IPS-20b (cell line): ENCODE measurements around the gene ANKRD44.

ENCODE experiments used
- H3K27ac ChIP-seq: one replicate; pipeline ENCODE4 v1.5.1; 2013; ENCODE audit warnings: low read length
- H3K27me3 ChIP-seq: 2 replicates; pipeline ENCODE4 v1.6.1; 2013; ENCODE audit warnings: mild to moderate bottlenecking, low read length, inconsistent platforms; ENCODE audit not compliant: insufficient read depth
- H3K36me3 ChIP-seq: 2 replicates; pipeline ENCODE4 v1.6.1; 2013; ENCODE audit warnings: low read depth, mild to moderate bottlenecking, inconsistent platforms, low read length, moderate library complexity; ENCODE audit not compliant: insufficient read depth
- H3K4me1 ChIP-seq: 2 replicates; pipeline ENCODE4 v1.6.1; 2013; ENCODE audit warnings: mild to moderate bottlenecking, control low read depth, inconsistent platforms, low read length, moderate library complexity; ENCODE audit not compliant: insufficient read depth
- H3K4me3 ChIP-seq: 2 replicates; pipeline ENCODE4 v1.5.1; 2013; ENCODE audit warnings: mild to moderate bottlenecking, low read length, inconsistent platforms
- H3K9ac ChIP-seq: 2 replicates; pipeline ENCODE4 v1.6.1; 2013; ENCODE audit warnings: low read depth, mild to moderate bottlenecking, inconsistent platforms, low read length, moderate library complexity
- H3K9me3 ChIP-seq: 2 replicates; pipeline ENCODE4 v1.6.1; 2013; ENCODE audit warnings: mild to moderate bottlenecking, low read depth, low read length, inconsistent platforms; ENCODE audit not compliant: insufficient read depth

The ANKRD44 gene

DNA sequence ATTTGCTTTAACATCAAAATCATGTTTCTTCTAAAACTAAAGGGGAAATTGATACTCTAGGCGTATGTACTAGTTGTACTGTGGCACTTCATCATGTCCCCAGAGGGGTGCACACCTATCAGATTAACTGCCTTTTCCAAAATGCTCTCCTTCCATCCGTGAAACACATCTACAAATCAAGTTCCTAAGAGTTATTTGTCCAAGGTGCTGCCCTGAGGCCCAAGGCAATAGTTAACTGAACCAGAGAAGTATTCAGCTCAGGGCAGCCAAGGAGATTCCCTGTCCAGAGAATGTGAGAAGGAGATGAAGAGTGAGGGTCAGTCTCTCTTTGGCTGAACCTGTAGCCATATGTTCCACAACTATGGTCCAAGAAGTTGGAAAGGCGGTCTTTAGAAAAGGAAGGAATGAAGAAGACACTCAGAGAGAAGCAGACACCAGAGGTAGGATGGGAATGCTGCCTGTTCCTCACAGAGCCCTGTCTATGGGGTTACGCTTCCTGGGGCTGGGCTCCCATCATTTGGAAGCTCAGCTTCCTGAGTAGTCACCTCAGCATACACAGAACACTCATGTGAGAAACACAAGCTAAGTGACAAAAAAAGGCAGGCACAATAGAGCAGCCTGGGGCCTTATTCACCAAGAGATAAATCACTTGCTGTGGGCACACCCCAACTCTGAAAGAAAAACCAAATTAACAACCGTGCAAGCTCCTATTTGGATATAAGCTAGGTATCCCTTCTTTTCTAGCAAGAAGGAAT lies 55.6 kb downstream of the ANKRD44 start:
- no peaks in the 10 kb centered on the region for H3K27me3 ChIP-seq
- no peak overlapping the region for H3K27ac ChIP-seq
- no peaks in the 10 kb centered on the region; the same call in 1 of the 2 replicates for H3K4me1 ChIP-seq
- H3K9me3 ChIP-seq = no peaks in the 10 kb centered on the region
- H3K9ac ChIP-seq = no peak overlapping the region
- H3K4me3 ChIP-seq = no peak overlapping the region
- no peaks in the 10 kb centered on the region for H3K36me3 ChIP-seq

DNA sequence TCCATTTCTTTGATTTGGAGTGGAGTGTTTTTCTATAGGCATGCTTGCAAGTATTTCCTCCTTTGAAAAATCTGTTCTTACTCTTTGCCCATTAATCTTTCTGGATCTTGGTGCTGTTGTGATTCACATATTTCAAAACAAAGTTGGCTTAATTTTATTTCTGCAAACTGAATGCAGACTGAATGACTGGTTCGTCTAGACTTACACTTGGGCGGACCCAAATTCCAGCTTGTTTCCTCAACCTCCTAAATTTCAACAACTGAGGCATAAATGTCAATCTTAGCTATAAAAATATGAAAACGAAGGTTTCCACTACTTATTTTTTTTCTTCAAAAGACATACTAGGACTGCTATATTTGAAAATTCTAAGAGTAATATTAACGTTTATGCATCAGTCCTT lies 59.0 kb downstream of the ANKRD44 start:
- H3K9ac ChIP-seq = no peak overlapping the region
- H3K36me3 ChIP-seq = no peaks in the 10 kb centered on the region

GRCh38 chr2:197251163-197251562 lies 59.4 kb downstream of the ANKRD44 start:
- H3K9me3 ChIP-seq = no peaks in the 10 kb centered on the region
- no peak overlapping the region for H3K9ac ChIP-seq
- H3K27me3 ChIP-seq = no peaks in the 10 kb centered on the region
- H3K4me3 ChIP-seq = no peak overlapping the region
- no peak overlapping the region for H3K27ac ChIP-seq
- H3K36me3 ChIP-seq = no peaks in the 10 kb centered on the region
- H3K4me1 ChIP-seq = no peaks in the 10 kb centered on the region; the same call in 1 of the 2 replicates

More for the DNA sequence above, 59.0 kb downstream of the ANKRD44 start:
- Histone ChIP-seq H3K27me3 (no peaks in the 10 kb centered on the region), H3K27ac (no peak overlapping the region), H3K4me1 (no peaks in the 10 kb centered on the region; the same call in 1 of the 2 replicates), H3K4me3 (no peak overlapping the region), H3K9me3 (no peaks in the 10 kb centered on the region)

DNA sequence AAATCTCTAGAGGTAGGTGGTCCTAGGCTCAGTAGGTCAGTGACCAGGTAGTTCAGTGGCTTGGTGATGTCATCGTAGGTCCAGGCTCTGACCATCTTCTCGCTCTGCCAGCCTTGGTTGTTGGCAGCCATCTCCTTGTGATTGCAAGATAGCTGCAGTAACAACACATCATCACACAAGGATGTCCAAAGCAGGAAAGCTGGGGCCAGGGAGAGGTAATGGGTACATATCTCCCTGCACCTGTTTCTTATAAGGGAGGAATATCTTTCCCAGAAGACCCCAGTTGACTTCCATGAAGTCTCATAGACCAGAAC lies 60.5 kb downstream of the ANKRD44 start:
- H3K4me3 ChIP-seq = no peak overlapping the region
- H3K9ac ChIP-seq = no peak overlapping the region

DNA sequence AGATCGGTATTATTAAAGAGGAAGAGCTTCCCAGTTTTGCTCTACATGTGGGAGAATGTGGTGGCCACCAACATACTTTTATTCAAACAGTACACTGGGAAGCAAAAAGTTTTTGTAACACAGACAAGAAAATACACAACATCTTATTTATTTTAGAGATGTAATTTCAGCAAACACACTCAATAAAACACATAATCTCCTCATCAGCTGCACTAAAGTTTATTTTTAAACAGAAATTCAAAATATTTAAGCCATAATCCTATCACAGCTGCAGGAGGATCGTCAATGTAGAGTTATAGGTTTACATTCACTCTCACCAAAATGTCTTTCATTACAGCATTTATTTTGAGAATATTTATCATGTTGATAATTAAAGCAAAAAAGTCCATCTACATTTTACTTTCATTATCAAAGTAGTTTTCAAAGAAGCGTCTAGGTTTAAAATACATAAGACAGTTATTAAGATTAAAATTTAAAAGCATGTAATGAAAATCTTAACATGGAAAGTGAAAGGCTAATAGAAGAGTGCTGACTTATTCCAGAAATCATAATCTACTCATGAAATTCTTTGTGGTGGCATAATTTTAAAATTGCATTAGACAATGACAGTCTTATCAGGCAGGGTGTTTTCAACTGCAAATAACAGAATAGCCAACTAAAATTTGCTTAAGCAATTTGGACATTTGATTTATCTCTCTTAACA lies 61.0 kb downstream of the ANKRD44 start:
- Histone ChIP-seq H3K27me3 (no peaks in the 10 kb centered on the region), H3K4me1 (no peaks in the 10 kb centered on the region), H3K4me3 (no peak overlapping the region), H3K27ac (no peak overlapping the region), H3K36me3 (no peaks in the 10 kb centered on the region), H3K9me3 (no peaks in the 10 kb centered on the region), H3K9ac (no peak overlapping the region)

More for the DNA sequence above, 60.5 kb downstream of the ANKRD44 start:
- Histone ChIP-seq H3K9me3 (no peaks in the 10 kb centered on the region), H3K4me1 (no peaks in the 10 kb centered on the region), H3K27ac (no peak overlapping the region), H3K36me3 (no peaks in the 10 kb centered on the region), H3K27me3 (no peaks in the 10 kb centered on the region)

- no peak overlapping the region for H3K4me3 ChIP-seq
- H3K4me1 ChIP-seq = no peaks in the 10 kb centered on the region
- H3K36me3 ChIP-seq = no peaks in the 10 kb centered on the region
- H3K27ac ChIP-seq = no peak overlapping the region
- no peaks in the 10 kb centered on the region for H3K9me3 ChIP-seq
- H3K27me3 ChIP-seq = no peaks in the 10 kb centered on the region
- H3K9ac ChIP-seq = no peak overlapping the region
Measured at GRCh38 chr2:197248623-197249022, 62.0 kb downstream of the ANKRD44 start.

DNA sequence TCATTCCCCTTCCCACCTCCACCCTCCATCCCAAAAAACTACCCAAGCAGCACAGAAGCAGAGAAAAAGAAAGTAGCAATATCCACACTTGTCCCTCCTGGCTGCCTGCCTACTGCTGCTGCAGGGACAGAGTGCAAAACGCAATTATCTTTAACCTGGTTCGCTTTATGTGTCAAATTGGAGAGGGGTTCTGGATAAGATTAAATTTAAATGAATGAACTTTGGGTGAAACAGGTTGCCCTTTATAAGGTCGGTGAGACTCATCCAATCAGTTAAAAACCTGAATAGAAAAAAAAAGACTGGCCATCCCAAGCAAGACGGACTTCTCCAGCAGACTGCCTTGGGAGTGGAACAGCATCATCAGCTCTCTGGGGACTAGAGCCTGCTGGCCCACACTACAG lies 62.6 kb downstream of the ANKRD44 start:
- Histone ChIP-seq H3K4me3 (no peak overlapping the region), H3K36me3 (no peaks in the 10 kb centered on the region), H3K27ac (no peak overlapping the region)

DNA sequence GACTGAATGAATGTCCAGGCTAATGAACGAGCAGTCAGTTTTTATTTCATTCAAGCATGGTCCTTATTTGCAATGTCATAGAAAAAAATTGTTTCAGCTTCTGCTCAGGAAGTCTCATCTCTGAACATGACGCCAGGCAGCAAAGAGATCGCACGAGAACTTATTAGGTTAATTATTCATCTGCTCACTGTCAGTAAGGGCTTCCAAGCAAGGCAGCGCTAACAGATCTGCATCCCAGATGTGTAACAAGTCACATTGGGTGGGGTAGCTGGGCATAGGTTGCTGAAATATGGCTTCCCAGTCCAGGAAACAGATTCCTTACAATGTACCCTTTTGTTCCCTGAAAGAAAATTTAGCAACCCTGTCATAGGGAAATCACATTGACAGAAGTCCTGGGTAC lies 63.5 kb downstream of the ANKRD44 start:
- H3K4me1 ChIP-seq = no peaks in the 10 kb centered on the region

More for the DNA sequence above, 62.6 kb downstream of the ANKRD44 start:
- Histone ChIP-seq H3K27me3 (no peaks in the 10 kb centered on the region), H3K9me3 (no peaks in the 10 kb centered on the region), H3K4me1 (no peaks in the 10 kb centered on the region), H3K9ac (no peak overlapping the region)

DNA sequence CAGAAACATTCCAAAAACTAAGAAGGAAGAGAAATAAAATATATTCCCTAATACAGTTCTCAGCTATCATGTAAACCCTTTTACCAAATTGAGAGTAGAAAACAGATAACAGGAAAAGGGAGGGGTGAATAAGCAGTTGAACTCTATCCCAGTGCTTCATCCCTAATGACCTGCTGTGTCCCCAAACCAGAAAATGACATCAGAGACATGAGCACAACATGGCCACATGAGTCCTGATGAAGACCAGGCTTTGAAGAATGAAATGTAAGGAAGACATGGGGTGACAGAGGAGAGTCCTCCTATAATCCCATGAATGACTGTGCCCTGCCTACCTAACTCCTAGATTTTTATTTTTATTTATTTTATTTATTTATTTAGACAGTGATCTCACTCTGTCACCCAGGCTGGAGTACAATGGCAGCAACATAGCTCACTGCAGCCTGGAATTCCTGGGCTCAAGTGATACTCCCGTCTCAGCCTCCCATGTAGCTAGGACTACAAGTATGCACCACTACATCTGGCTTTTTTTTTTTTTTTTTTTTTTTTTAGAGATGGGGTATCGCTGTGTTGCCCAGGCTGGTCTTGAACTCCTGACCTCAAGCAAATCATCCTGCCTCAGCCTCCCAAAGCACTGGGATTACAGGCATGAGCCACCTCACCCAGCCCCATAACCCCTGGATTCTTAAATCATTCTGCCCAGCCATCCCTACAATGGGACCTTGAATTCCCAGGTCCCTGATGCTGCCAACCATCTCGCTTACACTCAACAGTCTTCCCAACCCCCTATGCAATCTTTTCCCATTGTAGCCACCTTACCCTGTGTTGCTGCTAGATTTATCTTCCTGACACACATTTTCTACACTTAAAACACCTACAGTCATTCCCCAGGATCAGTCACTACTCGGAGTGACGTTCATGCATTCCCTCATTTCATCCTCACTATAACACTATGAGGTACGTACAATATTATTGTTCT lies 64.5 kb downstream of the ANKRD44 start:
- no peak overlapping the region for H3K9ac ChIP-seq
- H3K27ac ChIP-seq = no peak overlapping the region
- H3K4me1 ChIP-seq = no peaks in the 10 kb centered on the region
- no peaks in the 10 kb centered on the region for H3K36me3 ChIP-seq
- H3K4me3 ChIP-seq = no peak overlapping the region
- H3K9me3 ChIP-seq = no peaks in the 10 kb centered on the region
- no peaks in the 10 kb centered on the region for H3K27me3 ChIP-seq

More for the DNA sequence above, 63.5 kb downstream of the ANKRD44 start:
- Histone ChIP-seq H3K27me3 (no peaks in the 10 kb centered on the region), H3K4me3 (no peak overlapping the region), H3K27ac (no peak overlapping the region), H3K9me3 (no peaks in the 10 kb centered on the region), H3K9ac (no peak overlapping the region), H3K36me3 (no peaks in the 10 kb centered on the region)

- Histone ChIP-seq H3K9me3 (no peaks in the 10 kb centered on the region), H3K27ac (no peak overlapping the region), H3K36me3 (no peaks in the 10 kb centered on the region), H3K27me3 (no peaks in the 10 kb centered on the region), H3K9ac (no peak overlapping the region), H3K4me3 (no peak overlapping the region), H3K4me1 (no peaks in the 10 kb centered on the region)
Measured at GRCh38 chr2:197244349-197244748, 66.2 kb downstream of the ANKRD44 start.

- Histone ChIP-seq H3K9me3 (no peaks in the 10 kb centered on the region), H3K4me1 (no peaks in the 10 kb centered on the region), H3K27me3 (no peaks in the 10 kb centered on the region), H3K9ac (no peak overlapping the region), H3K36me3 (no peaks in the 10 kb centered on the region), H3K27ac (no peak overlapping the region), H3K4me3 (no peak overlapping the region)
Measured at GRCh38 chr2:197242719-197243118, 67.9 kb downstream of the ANKRD44 start.
